IMR-90 (cell line): ENCODE measurements around the gene SNAPC4. TPM values are rescaled to one million over a fixed set of nuclear protein-coding genes. Genes with fewer than 3 reads are reported as not detected.
A peak's percentile ranks its signal among the peaks of the same experiment; 100 is the strongest.

ENCODE experiments used
- ATAC-seq: fragments of 200-7000 bp; cut with Tn5 transposase; 2 replicates; pipeline ENCODE4 v1.9.1; 2020; ENCODE audit warnings: low read depth, mild to moderate bottlenecking, moderate library complexity
- BruUV-seq: library from RNA; stranded (reverse); fragments of 400-500 nt; replicated peaks from 2 replicates; lab custom pipeline; 2021; lab: Mats Ljungman, UMichigan
- CTCF ChIA-PET: fragments of 300-600 bp; formaldehyde crosslinking; extraction: SDS; loops from one replicate; lab custom pipeline; 2021; ENCODE audit warnings: antibody characterized with exemption; lab: Yijun Ruan, JAX
- POLR2A ChIA-PET: fragments of 300-600 bp; sonication (Branson Sonifier 250); formaldehyde crosslinking; loops from one replicate; lab custom pipeline; 2022; ENCODE audit warnings: antibody characterized with exemption; ENCODE audit not compliant: unreplicated experiment; lab: Charles Lee
- DNase-seq: peaks from one replicate; pipeline ENCODE4 v3.0.0; 2013
- H2AFZ ChIP-seq: replicated peaks from 2 replicates; pipeline ENCODE3; 2013; ENCODE audit warnings: low read length, mild to moderate bottlenecking; ENCODE audit not compliant: poor library complexity
- H2AK5ac ChIP-seq: 2 replicates; pipeline ENCODE4 v1.6.1; 2013; ENCODE audit warnings: low read depth, low read length, inconsistent platforms
- H2AK9ac ChIP-seq: replicated peaks from 2 replicates; pipeline ENCODE3; 2013; ENCODE audit warnings: mild to moderate bottlenecking, low read depth, low read length, moderate library complexity; ENCODE audit not compliant: poor library complexity
- H2BK120ac ChIP-seq: 2 replicates; pipeline ENCODE4 v1.6.1; 2013; ENCODE audit warnings: low read depth, low read length, inconsistent platforms
- H2BK15ac ChIP-seq: 3 replicates; pipeline ENCODE4 v1.6.1; 2013; ENCODE audit warnings: low read depth, low read length, inconsistent platforms
- H2BK20ac ChIP-seq: 2 replicates; pipeline ENCODE4 v1.6.1; 2013; ENCODE audit warnings: low read depth, mild to moderate bottlenecking, inconsistent platforms, low read length, moderate library complexity
- H2BK5ac ChIP-seq: 2 replicates; pipeline ENCODE4 v1.6.1; 2013; ENCODE audit warnings: mild to moderate bottlenecking, low read depth, low read length, inconsistent platforms; ENCODE audit not compliant: poor library complexity, severe bottlenecking
- H3K14ac ChIP-seq: replicated peaks from 2 replicates; pipeline ENCODE4 v1.6.1; 2013; ENCODE audit warnings: low read depth, low read length, inconsistent platforms
- H3K18ac ChIP-seq: 2 replicates; pipeline ENCODE4 v1.6.1; 2013; ENCODE audit warnings: low read depth, low read length, control low read depth
- H3K23ac ChIP-seq: 2 replicates; pipeline ENCODE4 v1.6.1; 2013; ENCODE audit warnings: low read depth, low read length, inconsistent platforms
- H3K27ac ChIP-seq: 2 replicates; pipeline ENCODE4 v1.5.1; 2013; ENCODE audit warnings: mild to moderate bottlenecking, control low read depth, low read length; ENCODE audit not compliant: insufficient read depth
- H3K27me3 ChIP-seq: 2 replicates; pipeline ENCODE4 v1.6.1; 2013; ENCODE audit warnings: low read length; ENCODE audit not compliant: control insufficient read depth, insufficient read depth
- H3K36me3 ChIP-seq: 2 replicates; pipeline ENCODE4 v1.6.1; 2013; ENCODE audit warnings: low read length, mixed read lengths; ENCODE audit not compliant: control insufficient read depth, insufficient read depth
- H3K4ac ChIP-seq: 2 replicates; pipeline ENCODE4 v1.6.1; 2013; ENCODE audit warnings: low read depth, low read length, inconsistent platforms
- H3K4me1 ChIP-seq: 2 replicates; pipeline ENCODE4 v1.6.1; 2013; ENCODE audit warnings: low read length, mixed read lengths; ENCODE audit not compliant: control insufficient read depth, insufficient read depth
- H3K4me2 ChIP-seq: 2 replicates; pipeline ENCODE4 v1.6.1; 2013; ENCODE audit warnings: low read depth, mild to moderate bottlenecking, control low read depth, low read length, moderate library complexity
- H3K4me3 ChIP-seq: 2 replicates; pipeline ENCODE4 v1.5.1; 2013; ENCODE audit warnings: low read depth, mild to moderate bottlenecking, control low read depth, low read length, moderate library complexity; ENCODE audit not compliant: insufficient read depth
- H3K56ac ChIP-seq: 2 replicates; pipeline ENCODE4 v1.6.1; 2013; ENCODE audit warnings: low read length, inconsistent platforms; ENCODE audit not compliant: insufficient read depth; ENCODE audit errors: extremely low read depth
- H3K79me1 ChIP-seq, 2 experiments: 2 replicates each; pipeline ENCODE4 v1.6.1; 2013; ENCODE audit warnings: low read length in 2 of 2, inconsistent platforms in 1 of 2, low read depth in 1 of 2
- H3K9ac ChIP-seq: 2 replicates; pipeline ENCODE4 v1.6.1; 2013; ENCODE audit warnings: low read depth, low read length, control low read depth
- H3K9me1 ChIP-seq: 2 replicates; pipeline ENCODE4 v1.6.1; 2013; ENCODE audit warnings: low read length, inconsistent platforms; ENCODE audit not compliant: insufficient read depth
- H3K9me3 ChIP-seq: 2 replicates; pipeline ENCODE4 v1.6.1; 2013; ENCODE audit warnings: low read length; ENCODE audit not compliant: control insufficient read depth, insufficient read depth
- H4K20me1 ChIP-seq: 2 replicates; pipeline ENCODE4 v1.6.1; 2013; ENCODE audit warnings: low read length, inconsistent platforms; ENCODE audit not compliant: insufficient read depth
- H4K5ac ChIP-seq: 2 replicates; pipeline ENCODE4 v1.6.1; 2013; ENCODE audit warnings: mild to moderate bottlenecking, low read depth, low read length, control low read depth
- H4K8ac ChIP-seq, 2 experiments: 2 replicates each; pipeline ENCODE4 v1.6.1; 2013; ENCODE audit warnings: low read depth in 2 of 2, low read length in 2 of 2, control low read depth in 1 of 2, inconsistent platforms in 1 of 2
- H4K91ac ChIP-seq: 2 replicates; pipeline ENCODE4 v1.6.1; 2013; ENCODE audit warnings: low read depth, low read length, inconsistent platforms; ENCODE audit not compliant: insufficient read depth
- BHLHE40 ChIP-seq: fragments of 150-350 bp; IDR thresholded peaks from 2 replicates; pipeline ENCODE4 v1.6.1; 2016; ENCODE audit warnings: mild to moderate bottlenecking, low read depth, low read length
- CHD1 ChIP-seq: IDR thresholded peaks from 2 replicates; pipeline ENCODE4 v1.6.1; 2012; ENCODE audit warnings: low read depth, low read length, improper control_type of control experiment
- FOS ChIP-seq: fragments of 150-350 bp; IDR thresholded peaks from 2 replicates; pipeline ENCODE4 v1.6.1; 2016; ENCODE audit warnings: low read depth, low read length
- MAFK ChIP-seq: IDR thresholded peaks from 2 replicates; pipeline ENCODE4 v1.6.1; 2012; ENCODE audit warnings: low read depth, low read length, improper control_type of control experiment
- MAZ ChIP-seq: IDR thresholded peaks from 2 replicates; pipeline ENCODE4 v1.6.1; 2012; ENCODE audit warnings: low read depth, mild to moderate bottlenecking, low read length, improper control_type of control experiment, moderate library complexity, borderline replicate concordance
- MXI1 ChIP-seq: IDR thresholded peaks from 2 replicates; pipeline ENCODE4 v1.6.1; 2012; ENCODE audit warnings: low read depth, mild to moderate bottlenecking, low read length, moderate library complexity, borderline replicate concordance
- POLR2A ChIP-seq: IDR thresholded peaks from 2 replicates; pipeline ENCODE4 v1.6.1; 2012; ENCODE audit warnings: mild to moderate bottlenecking, low read depth, low read length
- RAD21 ChIP-seq: IDR thresholded peaks from 2 replicates; pipeline ENCODE4 v1.6.1; 2012; ENCODE audit warnings: low read length, improper control_type of control experiment
- RCOR1 ChIP-seq: IDR thresholded peaks from 2 replicates; pipeline ENCODE4 v1.6.1; 2012; ENCODE audit warnings: mild to moderate bottlenecking, low read length, improper control_type of control experiment; ENCODE audit not compliant: insufficient replicate concordance
- RFX5 ChIP-seq: IDR thresholded peaks from 2 replicates; pipeline ENCODE4 v1.8.0; 2012; ENCODE audit warnings: low read depth, mild to moderate bottlenecking, low read length, moderate library complexity
- SMC3 ChIP-seq: fragments of 150-350 bp; IDR thresholded peaks from 2 replicates; pipeline ENCODE4 v1.6.1; 2016; ENCODE audit warnings: low read depth, mild to moderate bottlenecking, antibody characterized with exemption, low read length, moderate library complexity
- WGBS, 2 experiments: methylation state at CpG; one replicate each; pipeline versions ENCODE4 v1.1.5 to v1.1.7; 2013; ENCODE audit warnings: missing lambda C conversion rate in 2 of 2; ENCODE audit not compliant: insufficient read length in 1 of 2; ENCODE audit errors: extremely low coverage in 2 of 2; 5-methylcytosine and 5-hydroxymethylcytosine counted together
- dilution Hi-C: fragments of 300-500 bp; cut with HindIII; formaldehyde crosslinking; loops from one replicate; pipeline ENCODE4 v1.14.3; 2018; ENCODE audit warnings: low sequenced_read_pairs; ENCODE audit not compliant: unreplicated experiment
- in situ Hi-C: fragments of 300-500 bp; cut with MboI; formaldehyde crosslinking; loops from 3 replicates; pipeline ENCODE4 v1.14.3; 2019; ENCODE audit warnings: low sequenced_read_pairs, inconsistent platforms, mixed read lengths
- intact Hi-C: fragments of 100-400 bp; cut with micrococcal nuclease; formaldehyde crosslinking; loops from 2 replicates; pipeline ENCODE4 v1.10.0; 2022
- polyA plus RNA-seq, 3 experiments: library from polyadenylated mRNA; depleted of rRNA; stranded (reverse); fragments of >200 nt; gene quantifications; 2 replicates each; pipeline ENCODE4 v1.2.3, GENCODE V29; 2012; ENCODE audit warnings: low replicate concordance in 1 of 3
- total RNA-seq: library from RNA; depleted of rRNA; stranded (reverse); fragments of >200 nt; gene quantifications from 2 replicates; pipeline ENCODE4 v1.2.3, GENCODE V29; 2012
- TF ChIP-seq, protein P1 (sequence below): fragments of 150-350 bp; IDR thresholded peaks from 2 replicates; pipeline ENCODE4 v1.6.1; 2017; ENCODE audit warnings: mild to moderate bottlenecking, antibody characterized with exemption, low read length, low read depth
- TF ChIP-seq, protein P2 (sequence below): conservative IDR thresholded peaks from 2 replicates; pipeline ENCODE4 v1.5.1; 2012; ENCODE audit warnings: mild to moderate bottlenecking, low read depth, low read length, improper control_type of control experiment
- TF ChIP-seq, protein P3 (sequence below): fragments of 150-350 bp; IDR thresholded peaks from 2 replicates; pipeline ENCODE4 v1.6.1; 2016; ENCODE audit warnings: low read depth, mild to moderate bottlenecking, low read length, moderate library complexity, borderline replicate concordance

Gene SNAPC4
- total and polyA plus RNA-seq, 2 of the 4 experiments (the other 2 are of a cell fraction): 2.5 to 6.5 TPM

DNA sequence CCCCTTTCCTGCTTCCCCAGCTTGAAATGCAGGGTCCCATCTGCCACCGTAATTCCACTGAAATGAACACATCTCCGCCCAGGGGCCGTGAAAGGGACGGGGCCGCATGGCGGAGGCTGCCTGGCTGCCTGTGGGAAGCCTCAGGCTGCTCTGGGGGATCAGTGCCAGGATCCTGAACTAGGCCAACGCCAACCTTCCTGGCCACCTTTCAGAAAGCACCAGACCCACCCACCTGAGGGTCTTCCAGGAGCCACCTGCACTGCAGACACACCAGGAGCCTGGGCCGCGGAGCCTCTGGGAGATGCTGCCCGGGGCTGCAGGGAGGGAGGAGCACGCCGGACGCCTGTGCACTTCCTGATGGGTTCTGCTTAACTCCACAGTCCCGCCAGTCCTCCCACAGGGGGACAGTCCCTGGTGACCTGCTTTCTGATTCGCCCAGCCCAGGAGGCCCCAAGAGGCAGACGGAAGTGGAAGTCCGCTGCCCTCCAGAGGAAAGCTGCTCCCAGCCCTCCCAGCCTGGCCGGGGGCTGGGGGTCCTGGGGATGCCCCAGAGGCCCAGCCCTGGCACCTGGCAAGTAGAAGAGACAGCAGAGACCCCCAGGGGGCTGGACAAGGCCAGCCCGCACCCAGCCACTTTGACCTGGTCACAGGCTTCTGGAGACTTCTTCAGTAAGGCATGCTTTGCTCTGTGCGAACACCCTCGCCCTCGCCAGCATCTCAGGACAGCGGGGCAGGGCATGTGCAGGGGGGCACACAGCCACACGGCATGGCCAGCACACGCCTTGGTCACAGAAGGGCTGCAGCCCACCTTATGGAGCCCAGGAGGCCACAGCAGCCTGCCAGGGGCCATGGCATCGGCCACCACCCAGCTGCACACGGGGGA, 26.4 kb downstream of the SNAPC4 start, which contains the start of gene CARD9:
TSS of gene CARD9 (minus strand) at position 370 of the 883 bp plus-strand sequence. CDS start 1,591 bp downstream, outside the sequence.
- no TSS peak for BruUV-seq
- CTCF ChIA-PET: interaction anchor here (1.5 kb wide), 2 partner anchors 10 to 12 kb away, joined by 3 to 8 read pairs; partner anchors contain the start of gene DNLZ
- H4K8ac ChIP-seq: peak within 1 kb of the TSS; percentile 97 to 99
- H2AK5ac ChIP-seq: peak within 1 kb of the TSS; percentile 81
- H3K79me1 ChIP-seq: no peaks in the 10 kb centered on the region; a peak in 1 of 4 replicates
- peak within 1 kb of the TSS; percentile 26 for H3K9ac ChIP-seq
- no peak within 1 kb of the TSS for H3K4me3 ChIP-seq
- peak within 1 kb of the TSS; percentile 90 for H2AK9ac ChIP-seq
- DNase-seq (no peak), ATAC-seq (no peak)
- no peak within 1 kb of the TSS for H3K4me2 ChIP-seq
- H3K27me3 ChIP-seq: no peaks in the 10 kb centered on the region
- H3K23ac ChIP-seq: peak within 1 kb of the TSS; percentile 51; the same call in 1 of the 2 replicates
- H2AFZ ChIP-seq: peak within 1 kb of the TSS; percentile 90
- H2BK120ac ChIP-seq: peak within 1 kb of the TSS; percentile 90
- peak within 1 kb of the TSS; percentile 6; the same call in 1 of the 2 replicates for H3K18ac ChIP-seq
- peak within 1 kb of the TSS; percentile 24 for H4K5ac ChIP-seq
- peaks cover 9% of the 10 kb centered on the region for H3K9me1 ChIP-seq
- peaks cover 15% of the 10 kb centered on the region for H3K4me1 ChIP-seq
- H2BK20ac ChIP-seq: no peak within 1 kb of the TSS
- intact Hi-C loops (no loop called here), in situ Hi-C loops (no loop called here), dilution Hi-C loops (no loop called here)
- no peaks in the 10 kb centered on the region for H3K9me3 ChIP-seq
- H3K36me3 ChIP-seq: peaks cover 4% of the 10 kb centered on the region
- no peaks in the 10 kb centered on the region for H4K20me1 ChIP-seq
- peak within 1 kb of the TSS; percentile 48 for H3K27ac ChIP-seq
- POLR2A ChIA-PET: no interaction called here
- H3K4ac ChIP-seq: peak within 1 kb of the TSS; percentile 98
- peak within 1 kb of the TSS; percentile 53 for H3K14ac ChIP-seq
- H2BK15ac ChIP-seq: peak within 1 kb of the TSS; percentile 44; the same call in 1 of the 3 replicates
- H2BK5ac ChIP-seq: peak within 1 kb of the TSS; percentile 6
- peak within 1 kb of the TSS; percentile 81 for H4K91ac ChIP-seq
- WGBS, 2 experiments: 82% methylated on average over 19 of the region's 27 CpGs; no CpG with 5 or more reads in 1 of the 2 experiments
- H3K56ac ChIP-seq: no peak within 1 kb of the TSS; the same call in 1 of the 2 replicates
- TF ChIP-seq RAD21 (no peak), MXI1 (no peak), MAZ (no peak), SMC3 (no peak), RCOR1 (no peak), MAFK (no peak), POLR2A (no peak), RFX5 (no peak), FOS (no peak), BHLHE40 (no peak), CHD1 (no peak)
- TF ChIP-seq, protein P1, sequence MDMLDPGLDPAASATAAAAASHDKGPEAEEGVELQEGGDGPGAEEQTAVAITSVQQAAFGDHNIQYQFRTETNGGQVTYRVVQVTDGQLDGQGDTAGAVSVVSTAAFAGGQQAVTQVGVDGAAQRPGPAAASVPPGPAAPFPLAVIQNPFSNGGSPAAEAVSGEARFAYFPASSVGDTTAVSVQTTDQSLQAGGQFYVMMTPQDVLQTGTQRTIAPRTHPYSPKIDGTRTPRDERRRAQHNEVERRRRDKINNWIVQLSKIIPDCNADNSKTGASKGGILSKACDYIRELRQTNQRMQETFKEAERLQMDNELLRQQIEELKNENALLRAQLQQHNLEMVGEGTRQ: no peak
- TF ChIP-seq, protein P2, sequence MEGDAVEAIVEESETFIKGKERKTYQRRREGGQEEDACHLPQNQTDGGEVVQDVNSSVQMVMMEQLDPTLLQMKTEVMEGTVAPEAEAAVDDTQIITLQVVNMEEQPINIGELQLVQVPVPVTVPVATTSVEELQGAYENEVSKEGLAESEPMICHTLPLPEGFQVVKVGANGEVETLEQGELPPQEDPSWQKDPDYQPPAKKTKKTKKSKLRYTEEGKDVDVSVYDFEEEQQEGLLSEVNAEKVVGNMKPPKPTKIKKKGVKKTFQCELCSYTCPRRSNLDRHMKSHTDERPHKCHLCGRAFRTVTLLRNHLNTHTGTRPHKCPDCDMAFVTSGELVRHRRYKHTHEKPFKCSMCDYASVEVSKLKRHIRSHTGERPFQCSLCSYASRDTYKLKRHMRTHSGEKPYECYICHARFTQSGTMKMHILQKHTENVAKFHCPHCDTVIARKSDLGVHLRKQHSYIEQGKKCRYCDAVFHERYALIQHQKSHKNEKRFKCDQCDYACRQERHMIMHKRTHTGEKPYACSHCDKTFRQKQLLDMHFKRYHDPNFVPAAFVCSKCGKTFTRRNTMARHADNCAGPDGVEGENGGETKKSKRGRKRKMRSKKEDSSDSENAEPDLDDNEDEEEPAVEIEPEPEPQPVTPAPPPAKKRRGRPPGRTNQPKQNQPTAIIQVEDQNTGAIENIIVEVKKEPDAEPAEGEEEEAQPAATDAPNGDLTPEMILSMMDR: no peak
- TF ChIP-seq, protein P3, sequence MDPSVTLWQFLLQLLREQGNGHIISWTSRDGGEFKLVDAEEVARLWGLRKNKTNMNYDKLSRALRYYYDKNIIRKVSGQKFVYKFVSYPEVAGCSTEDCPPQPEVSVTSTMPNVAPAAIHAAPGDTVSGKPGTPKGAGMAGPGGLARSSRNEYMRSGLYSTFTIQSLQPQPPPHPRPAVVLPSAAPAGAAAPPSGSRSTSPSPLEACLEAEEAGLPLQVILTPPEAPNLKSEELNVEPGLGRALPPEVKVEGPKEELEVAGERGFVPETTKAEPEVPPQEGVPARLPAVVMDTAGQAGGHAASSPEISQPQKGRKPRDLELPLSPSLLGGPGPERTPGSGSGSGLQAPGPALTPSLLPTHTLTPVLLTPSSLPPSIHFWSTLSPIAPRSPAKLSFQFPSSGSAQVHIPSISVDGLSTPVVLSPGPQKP: no peak
